ENCODE results near the gene GCG. TPM values are rescaled to one million over a fixed set of nuclear protein-coding genes. Genes with fewer than 3 reads are reported as not detected.

The GCG gene
- total RNA-seq, 4 donors from 2014 or later, result 1.8 TPM; not detected in 3

- H3K36me3 ChIP-seq, result no peaks in the 10 kb centered on the region
- H3K9me3 ChIP-seq, result no peaks in the 10 kb centered on the region
- 88 to 91% methylated on average over 7 of the region's 7 CpGs for WGBS, 2 donors
- H3K27me3 ChIP-seq, result no peaks in the 10 kb centered on the region
- TF ChIP-seq CTCF (IDR thresholded peaks at IDR 0.05), result no peak
- no peak for TF ChIP-seq POLR2A (IDR thresholded peaks at IDR 0.05)
- TF ChIP-seq EP300 (IDR thresholded peaks at IDR 0.05), result no peak
- H3K27ac ChIP-seq, result no peak overlapping the region
- no peaks in the 10 kb centered on the region for H3K4me1 ChIP-seq
- no peak overlapping the region for H3K4me3 ChIP-seq
- no peak for DNase-seq (ENCODE audit: low spot score in 2 of 2)
Measured at GRCh38 chr2:162196638-162197037, 44.6 kb upstream of the GCG start.

GRCh38 chr2:162188451-162188850, 36.4 kb upstream of the GCG start:
- TF ChIP-seq CTCF (IDR thresholded peaks at IDR 0.05) (no peak), EP300 (IDR thresholded peaks at IDR 0.05) (no peak), POLR2A (IDR thresholded peaks at IDR 0.05) (no peak)
- H3K4me3 ChIP-seq, result no peak overlapping the region
- H3K27ac ChIP-seq, result no peak overlapping the region
- no peak for DNase-seq (ENCODE audit: low spot score in 2 of 2)
- H3K9me3 ChIP-seq, result no peaks in the 10 kb centered on the region
- no peaks in the 10 kb centered on the region for H3K27me3 ChIP-seq
- no peaks in the 10 kb centered on the region for H3K4me1 ChIP-seq
- no peaks in the 10 kb centered on the region for H3K36me3 ChIP-seq
- WGBS, 2 donors, result 65 to 69% methylated on average over 3 of the region's 3 CpGs

DNA sequence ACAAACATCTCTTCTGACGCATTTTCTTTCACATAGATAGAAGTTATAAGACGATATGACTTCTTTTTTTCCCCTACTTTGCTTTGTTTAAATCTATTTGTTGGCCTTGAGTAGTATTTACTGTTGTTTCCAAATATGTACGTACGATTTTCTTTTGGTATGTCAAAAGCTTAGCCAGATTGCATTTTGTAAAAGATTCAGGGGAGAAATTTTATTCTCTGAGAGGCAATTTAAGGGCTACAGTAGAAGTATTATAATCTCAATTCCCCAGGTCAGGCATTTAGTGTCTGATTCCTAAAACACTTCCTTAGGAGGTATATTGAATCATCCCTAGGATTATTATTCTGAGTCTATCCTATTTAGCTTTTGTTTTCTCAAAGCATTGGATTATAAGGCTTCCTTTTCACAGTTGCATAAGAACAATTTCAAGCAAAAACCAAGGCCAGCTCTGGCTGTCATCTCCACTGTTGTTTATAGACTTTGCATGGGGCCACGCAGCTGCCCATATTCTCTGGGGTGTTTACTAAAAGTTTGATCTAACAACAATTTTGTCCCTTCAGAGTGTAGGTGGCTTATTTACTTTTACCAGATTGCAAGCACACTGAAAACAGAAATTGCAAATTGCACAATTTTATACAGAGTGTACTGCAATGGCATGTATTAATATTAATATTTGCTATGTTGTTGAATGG, 33.6 kb upstream of the GCG start:
- Histone ChIP-seq H3K27me3 (no peaks in the 10 kb centered on the region), H3K27ac (no peak overlapping the region), H3K9me3 (no peaks in the 10 kb centered on the region), H3K4me1 (no peaks in the 10 kb centered on the region), H3K36me3 (no peaks in the 10 kb centered on the region), H3K4me3 (no peak overlapping the region)
- no peak for DNase-seq (ENCODE audit: low spot score in 2 of 2)
- TF ChIP-seq CTCF (IDR thresholded peaks at IDR 0.05) (no peak), EP300 (IDR thresholded peaks at IDR 0.05) (no peak), POLR2A (IDR thresholded peaks at IDR 0.05) (no peak)
- 75 to 76% methylated on average over 5 of the region's 5 CpGs for WGBS, 2 donors

GRCh38 chr2:162184821-162185450, 32.9 kb upstream of the GCG start:
- Histone ChIP-seq H3K36me3 (no peaks in the 10 kb centered on the region), H3K4me3 (no peak overlapping the region), H3K9me3 (no peaks in the 10 kb centered on the region), H3K27me3 (no peaks in the 10 kb centered on the region), H3K4me1 (no peaks in the 10 kb centered on the region), H3K27ac (no peak overlapping the region)
- DNase-seq (ENCODE audit: low spot score in 2 of 2), result no peak
- WGBS, 2 donors, result 28 to 30% methylated on average over 2 of the region's 2 CpGs
- TF ChIP-seq POLR2A (IDR thresholded peaks at IDR 0.05) (no peak), CTCF (IDR thresholded peaks at IDR 0.05) (no peak)

DNA sequence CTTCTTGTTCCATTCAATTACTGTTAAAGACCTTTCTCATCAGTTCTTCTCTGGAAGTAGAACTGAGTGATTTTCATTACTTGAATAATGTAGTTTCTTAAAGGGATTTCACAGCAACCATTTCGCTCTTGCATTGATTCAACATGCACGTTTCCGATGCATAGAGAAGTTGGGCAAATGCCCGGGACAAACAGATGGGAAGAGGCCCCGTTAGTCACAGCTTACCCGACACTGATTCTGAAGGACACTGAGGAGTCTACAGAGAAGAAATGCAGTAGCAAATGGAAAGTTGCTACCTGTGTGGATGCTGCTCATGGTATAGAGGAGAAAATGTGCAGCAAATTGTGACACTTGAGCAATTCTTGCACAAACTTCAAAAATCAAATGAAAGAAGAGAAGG, 32.3 kb upstream of the GCG start:
- TF ChIP-seq EP300 (IDR thresholded peaks at IDR 0.05) (no peak), POLR2A (IDR thresholded peaks at IDR 0.05) (no peak), CTCF (IDR thresholded peaks at IDR 0.05) (no peak)
- H3K27me3 ChIP-seq, result no peaks in the 10 kb centered on the region
- DNase-seq (ENCODE audit: low spot score in 2 of 2), result no peak
- H3K4me3 ChIP-seq, result no peak overlapping the region
- no peaks in the 10 kb centered on the region for H3K9me3 ChIP-seq
- no peaks in the 10 kb centered on the region for H3K4me1 ChIP-seq
- H3K36me3 ChIP-seq, result no peaks in the 10 kb centered on the region
- 90% methylated on average over 6 of the region's 6 CpGs for WGBS, 2 donors
- H3K27ac ChIP-seq, result no peak overlapping the region

All from tibial nerve (tissue), 4 donors.